GM21576 (cell line): ENCODE results near the gene IFT43.

Source experiments
- ATAC-seq: cut with Tn5 transposase; IDR thresholded peaks from one replicate; pipeline ENCODE4 v1.9.1; 2021; ENCODE audit warnings: mild to moderate bottlenecking, moderate library complexity; ENCODE audit not compliant: unreplicated experiment

Gene IFT43

GRCh38 chr14:76101391-76102379 is 116.1 kb downstream of the IFT43 start:
- ATAC-seq, result no peak

- ATAC-seq, result no peak
Observed at GRCh38 chr14:76104802-76105355, 119.3 kb downstream of the IFT43 start.

GRCh38 chr14:76106188-76106587 is 120.6 kb downstream of the IFT43 start:
- ATAC-seq, result no peak

GRCh38 chr14:76109087-76109880 is 123.7 kb downstream of the IFT43 start:
- no peak for ATAC-seq

GRCh38 chr14:76112889-76113624 is 127.5 kb downstream of the IFT43 start:
- no peak for ATAC-seq

GRCh38 chr14:76113691-76114090 is 128.1 kb downstream of the IFT43 start:
- ATAC-seq, result no peak

GRCh38 chr14:76115010-76115422 is 129.5 kb downstream of the IFT43 start:
- no peak for ATAC-seq

- no peak for ATAC-seq
Observed at GRCh38 chr14:76117789-76118484, 132.4 kb downstream of the IFT43 start.

GRCh38 chr14:76118594-76118993 is 133.0 kb downstream of the IFT43 start:
- no peak for ATAC-seq

- no peak for ATAC-seq
Observed at GRCh38 chr14:76121089-76121748, 135.7 kb downstream of the IFT43 start.

GRCh38 chr14:76123426-76124225 is 138.1 kb downstream of the IFT43 start:
- no peak for ATAC-seq

GRCh38 chr14:76125511-76125910 is 139.9 kb downstream of the IFT43 start:
- ATAC-seq, result no peak

GRCh38 chr14:76126076-76126475 is 140.5 kb downstream of the IFT43 start:
- ATAC-seq, result no peak

GRCh38 chr14:76129851-76130576 is 144.5 kb downstream of the IFT43 start:
- no peak for ATAC-seq

- ATAC-seq, result no peak
Observed at GRCh38 chr14:76131071-76131965, 145.8 kb downstream of the IFT43 start.

- ATAC-seq, result no peak
Observed at GRCh38 chr14:76133103-76133502, 147.5 kb downstream of the IFT43 start.
